Keratinocyte (primary cell): ENCODE results near the gene VPS35. TPM values are rescaled to one million over a fixed set of nuclear protein-coding genes. Genes with fewer than 3 reads are reported as not detected.

ENCODE experiments used
- DNase-seq: peaks from one replicate; pipeline ENCODE4 v3.0.0-alpha.2; 2011; ENCODE audit warnings: low read depth, missing footprints, low spot score
- FAIRE-seq: peaks from 2 replicates; lab custom pipeline; 2011; peaks lifted over from hg19 to GRCh38; lab: Jason Lieb, UNC
- H2AFZ ChIP-seq: 2 replicates; pipeline ENCODE4 v1.6.0; 2012; ENCODE audit warnings: low read length, control low read depth, inconsistent platforms; ENCODE audit not compliant: control insufficient read depth
- H3K27ac ChIP-seq: 2 replicates; pipeline ENCODE4 v1.5.1; 2011; ENCODE audit warnings: low read length; ENCODE audit not compliant: control insufficient read depth, insufficient read depth
- H3K27me3 ChIP-seq: 3 replicates; pipeline ENCODE4 v1.6.0; 2011; ENCODE audit warnings: low read length; ENCODE audit not compliant: control insufficient read depth, insufficient read depth; ENCODE audit errors: extremely low read depth
- H3K36me3 ChIP-seq, 2 experiments: 2 replicates in 1 of 2; 3 replicates in 1 of 2; pipeline ENCODE4 v1.5.1; 2011; ENCODE audit warnings: low read length in 2 of 2, mild to moderate bottlenecking in 1 of 2; ENCODE audit not compliant: control insufficient read depth in 2 of 2, insufficient read depth in 2 of 2; ENCODE audit errors: extremely low read depth in 1 of 2
- H3K4me1 ChIP-seq: 3 replicates; pipeline ENCODE4 v1.5.1; 2011; ENCODE audit warnings: low read length; ENCODE audit not compliant: control insufficient read depth, insufficient read depth; ENCODE audit errors: extremely low read depth
- H3K4me2 ChIP-seq: 3 replicates; pipeline ENCODE4 v1.6.0; 2011; ENCODE audit warnings: low read depth, low read length; ENCODE audit not compliant: control insufficient read depth, insufficient read depth; ENCODE audit errors: extremely low read depth
- H3K4me3 ChIP-seq, 3 experiments: fragments of 200-600 bp in 1 of 3; sonication (generic) in 1 of 3; 2 replicates in 2 of 3; 3 replicates in 1 of 3; pipeline ENCODE4 v1.5.1; 2011 to 2016; ENCODE audit warnings: low read length in 3 of 3, mild to moderate bottlenecking in 3 of 3, control low read depth in 2 of 3, inconsistent platforms in 1 of 3, low read depth in 1 of 3, mixed read lengths in 1 of 3, mixed run types in 1 of 3, moderate library complexity in 1 of 3; ENCODE audit not compliant: control insufficient read depth in 2 of 3, insufficient read depth in 2 of 3; ENCODE audit errors: extremely low read depth in 1 of 3
- H3K79me2 ChIP-seq: 2 replicates; pipeline ENCODE4 v1.6.0; 2012; ENCODE audit warnings: low read length; ENCODE audit not compliant: control insufficient read depth, insufficient read depth
- H3K9ac ChIP-seq: 3 replicates; pipeline ENCODE4 v1.6.0; 2011; ENCODE audit warnings: low read length; ENCODE audit not compliant: control insufficient read depth, insufficient read depth; ENCODE audit errors: extremely low read depth
- H3K9me1 ChIP-seq: 3 replicates; pipeline ENCODE4 v1.6.0; 2011; ENCODE audit warnings: low read length; ENCODE audit not compliant: control insufficient read depth, insufficient read depth; ENCODE audit errors: extremely low read depth
- H3K9me3 ChIP-seq: 2 replicates; pipeline ENCODE4 v1.5.1; 2012; ENCODE audit warnings: low read depth, low read length; ENCODE audit not compliant: control insufficient read depth
- H4K20me1 ChIP-seq: 3 replicates; pipeline ENCODE4 v1.6.0; 2011; ENCODE audit warnings: low read length; ENCODE audit not compliant: control insufficient read depth, insufficient read depth; ENCODE audit errors: extremely low read depth
- EZH2 ChIP-seq: IDR thresholded peaks from one replicate; pipeline ENCODE4 v1.6.1; 2012; ENCODE audit warnings: inconsistent platforms, mild to moderate bottlenecking, low read length, moderate library complexity
- dilution Hi-C: fragments of 300-500 bp; cut with MboI; formaldehyde crosslinking; loops from one replicate; pipeline ENCODE4 v1.7.0; 2020; ENCODE audit warnings: low sequenced_read_pairs; ENCODE audit not compliant: extremely low pct_ligation_motif_present
- polyA plus RNA-seq, 5 experiments: library from polyadenylated mRNA; depleted of rRNA in 3 of 5; stranded (reverse) in 3 of 5; stranded (forward) in 1 of 5; unstranded in 1 of 5; fragments of >200 nt; gene quantifications; 1 replicate in 1 of 5; 2 replicates in 3 of 5; 3 replicates in 1 of 5; pipeline versions ENCODE4 v1.2.1 to v1.2.3, GENCODE V29; 2011 to 2012; ENCODE audit warnings: missing spikeins in 2 of 5, low read depth in 1 of 5, low replicate concordance in 1 of 5
- TF ChIP-seq, protein P1 (sequence below), 3 experiments: IDR thresholded peaks in 1 of 3; conservative IDR thresholded peaks in 1 of 3; optimal IDR thresholded peaks in 1 of 3; 2 replicates in 2 of 3; 3 replicates in 1 of 3; pipeline versions ENCODE3 to v1.5.1; 2011; ENCODE audit warnings: low read length in 3 of 3, mild to moderate bottlenecking in 3 of 3, moderate library complexity in 2 of 3, control low read depth in 1 of 3, inconsistent platforms in 1 of 3; ENCODE audit not compliant: insufficient read depth in 2 of 3; ENCODE audit errors: extremely low read depth in 1 of 3

Gene VPS35
- polyA plus RNA-seq, 1 donor (not counting 4 experiments of a cell fraction or from before 2014, with no cell fraction given): 87.3 TPM

DNA sequence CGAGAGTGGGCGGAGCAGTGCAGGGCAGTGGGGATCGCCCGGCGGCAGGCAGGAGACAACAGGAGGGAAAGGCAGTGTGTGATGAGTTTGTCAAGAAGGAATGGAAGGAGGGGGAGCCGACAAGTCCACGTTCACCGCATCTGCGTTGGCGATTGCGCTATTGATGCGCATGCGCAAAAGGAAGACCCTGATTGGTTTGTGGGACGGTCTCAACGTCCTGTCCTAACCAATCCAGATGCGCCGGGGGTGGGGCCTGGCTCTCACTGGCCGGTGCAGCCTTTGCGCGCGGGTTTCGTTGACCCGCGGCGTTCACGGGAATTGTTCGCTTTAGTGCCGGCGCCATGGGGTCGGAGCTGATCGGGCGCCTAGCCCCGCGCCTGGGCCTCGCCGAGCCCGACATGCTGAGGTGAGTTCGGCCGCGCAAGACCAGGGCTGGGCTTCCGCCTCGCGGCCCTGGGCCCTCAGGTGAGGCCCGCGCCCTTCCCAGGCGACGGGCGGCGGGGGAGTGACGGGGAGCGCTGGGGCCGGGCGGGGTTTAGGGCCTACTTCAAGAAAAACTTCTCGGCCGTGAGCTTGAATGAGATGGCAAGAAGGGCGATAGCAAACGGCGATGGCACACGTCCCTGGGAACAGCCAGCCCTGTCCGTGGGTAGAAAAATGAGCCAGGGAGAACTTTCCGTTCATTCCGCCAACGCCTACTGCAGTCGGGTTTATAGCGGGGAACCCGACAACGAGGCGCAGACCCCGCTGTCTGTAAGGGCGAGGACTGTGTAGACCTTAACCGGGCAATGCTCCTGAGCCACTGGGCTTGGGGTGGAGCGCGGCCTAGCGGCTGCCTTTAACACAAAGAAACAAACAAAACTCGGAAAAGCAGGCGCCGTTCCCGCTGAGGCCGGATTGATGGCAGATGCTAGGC is 645 bp upstream of the VPS35 start, which contains the start of gene ORC6:
Gene ORC6, plus strand, starts transcription at position 295 of the 916 bp plus-strand sequence. Its CDS starts 47 bp downstream, at position 342.
- H3K9ac ChIP-seq: peak within 1 kb of the TSS; percentile 97
- peak within 1 kb of the TSS; percentile 100 for H2AFZ ChIP-seq
- no peaks in the 10 kb centered on the region for H3K36me3 ChIP-seq
- peak within 1 kb of the TSS; percentile 84 to 91 (median 88) for H3K4me3 ChIP-seq
- peaks cover 25% of the 10 kb centered on the region for H4K20me1 ChIP-seq
- DNase-seq (peak; percentile 93), FAIRE-seq (no peak)
- H3K79me2 ChIP-seq: peaks cover 68% of the 10 kb centered on the region
- H3K4me2 ChIP-seq: peak within 1 kb of the TSS; percentile 97
- peaks cover 27% of the 10 kb centered on the region for H3K4me1 ChIP-seq
- H3K27me3 ChIP-seq: no peaks in the 10 kb centered on the region
- dilution Hi-C loops: no loop called here
- peak within 1 kb of the TSS; percentile 97 for H3K27ac ChIP-seq
- no peaks in the 10 kb centered on the region for H3K9me3 ChIP-seq
- TF ChIP-seq EZH2: no peak
- TF ChIP-seq, protein P1, sequence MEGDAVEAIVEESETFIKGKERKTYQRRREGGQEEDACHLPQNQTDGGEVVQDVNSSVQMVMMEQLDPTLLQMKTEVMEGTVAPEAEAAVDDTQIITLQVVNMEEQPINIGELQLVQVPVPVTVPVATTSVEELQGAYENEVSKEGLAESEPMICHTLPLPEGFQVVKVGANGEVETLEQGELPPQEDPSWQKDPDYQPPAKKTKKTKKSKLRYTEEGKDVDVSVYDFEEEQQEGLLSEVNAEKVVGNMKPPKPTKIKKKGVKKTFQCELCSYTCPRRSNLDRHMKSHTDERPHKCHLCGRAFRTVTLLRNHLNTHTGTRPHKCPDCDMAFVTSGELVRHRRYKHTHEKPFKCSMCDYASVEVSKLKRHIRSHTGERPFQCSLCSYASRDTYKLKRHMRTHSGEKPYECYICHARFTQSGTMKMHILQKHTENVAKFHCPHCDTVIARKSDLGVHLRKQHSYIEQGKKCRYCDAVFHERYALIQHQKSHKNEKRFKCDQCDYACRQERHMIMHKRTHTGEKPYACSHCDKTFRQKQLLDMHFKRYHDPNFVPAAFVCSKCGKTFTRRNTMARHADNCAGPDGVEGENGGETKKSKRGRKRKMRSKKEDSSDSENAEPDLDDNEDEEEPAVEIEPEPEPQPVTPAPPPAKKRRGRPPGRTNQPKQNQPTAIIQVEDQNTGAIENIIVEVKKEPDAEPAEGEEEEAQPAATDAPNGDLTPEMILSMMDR (optimal IDR thresholded peaks at IDR 0.05 in 1 of 3, IDR thresholded peaks at IDR 0.05 in 1 of 3, conservative IDR thresholded peaks at IDR 0.05 in 1 of 3; ENCODE audit: extremely low read depth in 1 of 3, insufficient read depth in 2 of 3, low read length in 3 of 3): peak; percentile 58 to 80 (median 76)
- H3K9me1 ChIP-seq: no peaks in the 10 kb centered on the region

DNA sequence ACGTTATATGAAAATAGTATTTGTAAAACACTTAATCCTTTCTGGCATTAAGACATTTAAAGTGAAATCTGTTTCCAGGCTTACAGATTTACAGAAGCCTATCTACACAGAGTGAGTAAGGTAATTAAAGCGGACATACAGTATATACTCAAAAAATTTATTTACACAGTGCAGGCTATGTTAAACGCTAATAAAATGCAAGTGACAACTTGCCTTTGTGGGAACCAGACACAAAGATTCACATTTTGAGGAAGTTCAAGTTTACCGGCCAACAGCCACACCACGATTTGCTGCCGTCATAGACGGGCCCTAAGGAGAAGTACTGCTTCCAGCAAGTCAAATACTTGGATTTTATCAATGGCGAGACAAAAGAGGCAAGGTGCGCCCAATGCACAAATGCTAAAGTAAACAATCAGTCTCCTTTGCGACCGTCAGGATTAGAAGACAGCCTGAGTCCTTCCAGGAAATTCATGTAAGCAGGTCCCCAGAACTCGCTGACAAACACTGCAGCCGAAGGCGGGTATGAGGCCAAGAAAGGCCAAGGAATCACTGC is 801 bp downstream of the VPS35 start:
- peaks cover 27% of the 10 kb centered on the region for H3K4me1 ChIP-seq
- H3K36me3 ChIP-seq: peaks cover 0 to 1% of the 10 kb centered on the region in 2 experiments
- dilution Hi-C loops: no loop called here
- no peaks in the 10 kb centered on the region for H3K9me3 ChIP-seq
- FAIRE-seq (no peak), DNase-seq (no peak)
- no peak for TF ChIP-seq EZH2
- TF ChIP-seq, protein P1 (optimal IDR thresholded peaks at IDR 0.05 in 1 of 3, IDR thresholded peaks at IDR 0.05 in 1 of 3, conservative IDR thresholded peaks at IDR 0.05 in 1 of 3; ENCODE audit: extremely low read depth in 1 of 3, insufficient read depth in 2 of 3, low read length in 3 of 3): no peak
- peaks cover 83% of the 10 kb centered on the region for H3K79me2 ChIP-seq
- no peaks in the 10 kb centered on the region for H3K9me1 ChIP-seq
- H4K20me1 ChIP-seq: peaks cover 25% of the 10 kb centered on the region
- peak overlapping the region; percentile 97 for H3K9ac ChIP-seq
- peak overlapping the region; percentile 84 to 91 (median 88) for H3K4me3 ChIP-seq
- peak overlapping the region; percentile 92 for H3K4me2 ChIP-seq
- no peaks in the 10 kb centered on the region for H3K27me3 ChIP-seq
- H2AFZ ChIP-seq: peak overlapping the region; percentile 80
- peak overlapping the region; percentile 97 for H3K27ac ChIP-seq
